ENCODE results near the gene ATP2B2.
"Not testable (repeated sequence)": the region's sequence is repeated elsewhere in the genome, so short reads cannot be mapped to it uniquely, and the experiment has no call there.

Gene ATP2B2

DNA sequence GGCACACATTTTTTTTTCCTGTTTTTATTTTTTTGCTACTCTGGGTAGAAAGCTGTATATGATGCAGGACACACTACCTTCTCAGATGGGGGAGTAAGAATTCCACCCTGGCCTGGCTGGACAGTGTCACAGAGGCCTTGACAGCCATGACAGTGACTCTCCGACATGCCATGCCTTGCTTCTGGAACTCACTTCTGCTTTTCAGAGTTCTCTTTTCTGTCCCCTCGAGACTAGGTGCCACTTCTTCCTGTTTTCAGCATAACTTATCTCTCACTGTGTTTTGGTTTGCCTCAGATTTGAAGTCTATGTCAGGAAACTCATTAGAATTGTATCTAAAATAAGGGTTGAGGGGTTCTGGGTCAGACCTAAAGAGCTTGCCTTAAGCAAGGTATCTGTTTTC is 115.4 kb downstream of the ATP2B2 start:
- Histone ChIP-seq H3K27ac (ENCODE audit: low read depth, low read length) (no peak overlapping the region), H3K9ac (ENCODE audit: low read length) (no peak overlapping the region), H3K36me3 (ENCODE audit: insufficient read depth, low read length) (no peaks in the 10 kb centered on the region), H3K9me3 (ENCODE audit: low read length) (peaks cover 14% of the 10 kb centered on the region), H3K4me1 (ENCODE audit: insufficient read depth, low read length) (no peaks in the 10 kb centered on the region), H3K27me3 (ENCODE audit: control insufficient read depth in 1 of 2, insufficient read depth in 2 of 2, low read length in 2 of 2) (no peaks in the 10 kb centered on the region), H3K4me3 (ENCODE audit: low read depth in 1 of 2, low read length in 2 of 2) (no peak overlapping the region)

DNA sequence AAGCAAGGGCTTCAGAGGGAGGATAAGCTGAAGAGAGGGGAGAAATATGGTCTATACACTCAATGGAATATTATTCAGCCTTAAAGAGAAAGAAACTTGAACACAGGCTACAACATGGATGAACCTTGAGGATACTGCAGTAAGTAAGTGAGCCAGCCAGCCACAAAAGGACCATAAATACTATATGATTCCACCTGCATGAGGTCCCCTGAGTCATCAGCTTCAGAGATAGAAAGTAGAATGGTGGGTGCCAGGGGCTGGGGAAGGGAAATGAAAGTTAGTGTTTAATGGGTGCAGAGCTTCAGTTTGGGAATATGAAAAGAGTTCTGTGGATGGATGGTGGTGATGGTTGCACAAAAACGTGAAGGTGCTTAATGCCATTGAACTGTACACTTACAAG is 116.0 kb downstream of the ATP2B2 start:
- Histone ChIP-seq H3K36me3 (ENCODE audit: insufficient read depth, low read length) (no peaks in the 10 kb centered on the region), H3K27me3 (ENCODE audit: control insufficient read depth in 1 of 2, insufficient read depth in 2 of 2, low read length in 2 of 2) (no peaks in the 10 kb centered on the region), H3K4me1 (ENCODE audit: insufficient read depth, low read length) (no peaks in the 10 kb centered on the region), H3K9me3 (ENCODE audit: low read length) (peaks cover 14% of the 10 kb centered on the region), H3K9ac (ENCODE audit: low read length) (no peak overlapping the region), H3K4me3 (ENCODE audit: low read depth in 1 of 2, low read length in 2 of 2) (no peak overlapping the region), H3K27ac (ENCODE audit: low read depth, low read length) (no peak overlapping the region)

DNA sequence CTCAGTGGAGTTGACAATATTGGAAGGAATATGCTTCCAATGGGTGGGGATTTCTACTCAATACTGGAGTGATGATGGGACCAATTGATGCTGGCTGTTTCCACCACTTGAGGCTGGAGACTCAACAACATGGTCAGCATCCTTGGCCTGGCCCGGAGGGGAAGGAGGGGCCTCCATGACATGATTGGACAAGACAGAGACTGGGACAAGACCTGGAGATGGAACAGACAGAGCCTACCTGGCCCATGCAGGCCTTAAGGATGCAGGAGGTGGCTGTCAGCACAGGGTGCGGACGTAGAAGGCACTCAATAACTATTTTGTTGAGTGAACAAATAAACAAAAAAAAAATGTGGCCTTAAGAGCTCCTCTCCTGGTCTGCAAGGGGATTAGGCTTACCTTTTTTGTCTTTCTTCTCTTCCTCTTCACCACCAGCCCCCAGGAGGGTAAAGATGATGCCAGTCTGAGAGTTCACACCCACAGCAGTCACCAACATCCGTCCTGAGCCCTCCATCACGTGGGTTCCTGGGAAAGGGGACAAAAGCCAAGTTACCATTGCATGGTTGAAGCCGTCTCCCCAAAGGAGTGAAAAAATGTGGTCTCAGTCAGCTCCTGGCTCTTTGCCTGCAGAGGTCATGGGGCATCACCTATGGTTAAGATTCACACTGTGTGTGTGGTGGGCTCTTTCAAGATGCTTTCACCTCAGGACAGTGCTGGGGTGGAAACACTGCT is 117.3 kb downstream of the ATP2B2 start:
- Histone ChIP-seq H3K9me3 (ENCODE audit: low read length) (peaks cover 14% of the 10 kb centered on the region), H3K27me3 (ENCODE audit: control insufficient read depth in 1 of 2, insufficient read depth in 2 of 2, low read length in 2 of 2) (no peaks in the 10 kb centered on the region), H3K9ac (ENCODE audit: low read length) (no peak overlapping the region), H3K27ac (ENCODE audit: low read depth, low read length) (no peak overlapping the region), H3K4me3 (ENCODE audit: low read depth in 1 of 2, low read length in 2 of 2) (no peak overlapping the region), H3K36me3 (ENCODE audit: insufficient read depth, low read length) (no peaks in the 10 kb centered on the region), H3K4me1 (ENCODE audit: insufficient read depth, low read length) (no peaks in the 10 kb centered on the region)

DNA sequence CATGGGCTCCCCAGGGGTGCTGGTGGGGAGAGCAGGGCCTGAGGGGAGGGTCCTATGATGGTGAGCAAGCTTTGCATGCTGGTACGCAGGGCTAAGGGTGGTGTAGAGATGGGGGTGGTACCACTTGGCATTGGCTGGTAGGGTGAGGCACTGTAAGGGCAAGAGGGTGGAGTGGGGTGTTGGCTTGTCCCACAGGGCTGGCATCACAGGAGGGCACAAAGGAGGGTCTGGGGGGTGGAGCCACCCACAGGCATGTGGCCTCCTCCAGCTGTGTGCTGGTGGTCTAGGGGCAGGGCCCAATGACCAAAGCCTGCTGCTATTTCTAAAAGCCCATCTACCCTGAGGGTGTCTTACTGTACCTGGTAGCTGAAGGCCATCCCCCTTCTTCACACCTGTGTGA is 119.3 kb downstream of the ATP2B2 start:
- Histone ChIP-seq H3K4me3 (ENCODE audit: low read depth in 1 of 2, low read length in 2 of 2) (no peak overlapping the region), H3K27me3 (ENCODE audit: control insufficient read depth in 1 of 2, insufficient read depth in 2 of 2, low read length in 2 of 2) (no peaks in the 10 kb centered on the region), H3K4me1 (ENCODE audit: insufficient read depth, low read length) (no peaks in the 10 kb centered on the region), H3K9me3 (ENCODE audit: low read length) (peaks cover 14% of the 10 kb centered on the region), H3K9ac (ENCODE audit: low read length) (no peak overlapping the region), H3K36me3 (ENCODE audit: insufficient read depth, low read length) (no peaks in the 10 kb centered on the region), H3K27ac (ENCODE audit: low read depth, low read length) (no peak overlapping the region)

DNA sequence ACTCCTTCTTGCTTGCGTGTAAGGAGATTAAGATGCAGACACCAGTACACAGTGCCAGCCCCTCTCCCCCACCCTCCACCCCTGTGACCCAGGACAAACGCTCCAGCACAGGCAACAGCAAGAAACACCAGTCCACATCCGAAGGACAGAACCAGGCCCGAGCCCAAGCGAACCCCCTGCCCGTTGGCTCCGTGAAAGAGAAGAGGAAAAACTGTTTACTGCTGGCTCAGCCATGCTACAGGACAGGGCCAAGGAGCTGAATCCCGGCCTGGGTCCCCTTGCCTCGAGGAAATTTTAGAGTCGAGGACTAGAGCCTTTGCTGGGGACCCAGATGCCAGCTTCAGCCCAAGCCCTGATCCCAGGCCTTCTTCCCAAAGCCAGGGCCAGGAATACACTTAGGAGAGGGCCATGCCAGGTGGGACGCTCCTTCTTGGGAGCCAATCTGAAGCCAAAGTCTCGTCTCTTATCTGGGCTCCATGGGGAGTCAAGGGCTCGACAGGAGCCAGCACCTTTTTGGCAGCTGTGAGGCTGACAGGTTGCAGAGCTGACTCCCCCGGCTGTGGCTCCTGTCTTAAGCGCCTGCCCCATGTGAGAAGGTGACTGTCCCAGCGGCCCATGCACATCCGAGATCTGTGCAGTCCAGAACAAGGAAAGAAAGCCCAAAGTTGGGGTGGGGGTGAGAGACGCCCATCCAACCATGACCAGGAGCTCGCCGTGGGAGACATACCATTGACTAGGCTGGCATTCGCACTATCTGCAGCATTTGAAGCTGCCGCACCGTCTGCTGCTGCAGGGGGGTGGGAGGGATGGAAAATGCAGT is 120.6 kb downstream of the ATP2B2 start:
- H3K36me3 ChIP-seq (ENCODE audit: insufficient read depth, low read length) = no peaks in the 10 kb centered on the region
- H3K4me3 ChIP-seq (ENCODE audit: low read depth in 1 of 2, low read length in 2 of 2) = no peak overlapping the region
- no peaks in the 10 kb centered on the region for H3K27me3 ChIP-seq (ENCODE audit: control insufficient read depth in 1 of 2, insufficient read depth in 2 of 2, low read length in 2 of 2)
- no peaks in the 10 kb centered on the region for H3K4me1 ChIP-seq (ENCODE audit: insufficient read depth, low read length)
- peaks cover 14% of the 10 kb centered on the region for H3K9me3 ChIP-seq (ENCODE audit: low read length)
- no peak overlapping the region for H3K27ac ChIP-seq (ENCODE audit: low read depth, low read length)
- H3K9ac ChIP-seq (ENCODE audit: low read length) = no peak overlapping the region

DNA sequence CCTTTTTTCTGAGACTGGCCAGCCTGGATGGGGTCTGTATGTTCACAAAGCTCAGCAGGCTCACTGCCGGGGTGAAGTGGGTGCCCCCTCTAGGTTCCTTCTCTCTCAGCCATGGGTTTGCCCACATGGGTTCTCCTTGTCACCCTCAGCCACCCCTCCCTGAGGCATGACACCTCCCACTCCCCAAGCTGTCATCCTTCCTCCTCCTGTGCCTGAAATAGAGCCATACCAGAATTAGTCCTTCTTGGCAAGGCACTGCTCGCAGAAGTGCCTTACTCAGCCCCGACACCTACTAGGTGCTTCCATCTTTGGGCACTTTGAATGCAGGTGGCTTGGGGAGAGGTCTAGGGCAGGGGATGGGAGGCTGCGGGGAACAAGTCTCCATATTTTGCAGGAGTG is 121.5 kb downstream of the ATP2B2 start:
- Histone ChIP-seq H3K4me3 (ENCODE audit: low read depth in 1 of 2, low read length in 2 of 2) (no peak overlapping the region), H3K9me3 (ENCODE audit: low read length) (peaks cover 14% of the 10 kb centered on the region), H3K36me3 (ENCODE audit: insufficient read depth, low read length) (no peaks in the 10 kb centered on the region), H3K4me1 (ENCODE audit: insufficient read depth, low read length) (no peaks in the 10 kb centered on the region), H3K9ac (ENCODE audit: low read length) (no peak overlapping the region), H3K27me3 (ENCODE audit: control insufficient read depth in 1 of 2, insufficient read depth in 2 of 2, low read length in 2 of 2) (no peaks in the 10 kb centered on the region), H3K27ac (ENCODE audit: low read depth, low read length) (no peak overlapping the region)

DNA sequence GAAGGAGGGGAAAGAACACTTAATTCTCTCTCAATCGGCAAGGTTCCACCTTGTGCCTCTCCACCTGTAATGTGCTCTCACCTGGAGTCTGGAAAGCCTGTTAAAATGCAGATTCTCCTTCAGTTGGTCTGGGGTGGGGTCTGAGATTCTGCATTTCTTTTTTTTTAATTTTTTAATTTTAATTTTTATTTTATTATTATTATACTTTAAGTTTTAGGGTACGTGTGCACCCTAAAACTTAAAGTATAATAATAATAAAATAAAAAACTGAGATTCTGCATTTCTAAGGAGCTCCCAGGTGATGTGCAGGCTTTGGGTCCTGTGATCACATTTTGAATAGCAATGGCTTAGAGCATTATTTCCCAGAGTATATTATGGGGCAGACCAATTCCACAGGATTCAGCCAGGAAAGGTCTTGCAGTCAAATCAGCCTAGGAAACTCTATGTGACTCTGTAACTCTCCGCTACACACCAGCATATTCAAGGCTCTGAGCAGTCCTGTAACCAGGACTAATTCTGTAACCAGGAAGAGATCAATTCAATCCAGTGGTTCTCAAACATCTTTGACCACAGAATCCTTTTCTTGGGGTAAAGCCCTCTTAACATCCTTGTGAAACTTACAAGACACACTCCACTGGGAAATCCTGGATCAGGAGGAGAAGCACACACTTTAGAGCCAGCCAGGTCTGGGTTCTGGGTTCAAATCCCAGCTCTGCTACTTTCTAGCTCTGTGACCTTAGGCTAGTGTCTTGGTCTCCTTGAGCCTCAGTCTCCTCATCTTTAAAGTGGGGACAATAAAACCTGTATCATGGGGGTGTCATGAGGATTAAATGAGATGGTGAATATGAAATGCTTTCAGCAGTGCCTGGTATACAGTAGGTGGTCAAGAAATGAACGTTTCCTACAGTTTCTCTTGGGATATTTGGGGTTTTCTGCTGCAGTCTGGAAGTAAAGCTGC is 122.2 kb downstream of the ATP2B2 start:
- Histone ChIP-seq H3K4me1 (ENCODE audit: insufficient read depth, low read length) (no peaks in the 10 kb centered on the region), H3K9ac (ENCODE audit: low read length) (no peak overlapping the region), H3K4me3 (ENCODE audit: low read depth in 1 of 2, low read length in 2 of 2) (no peak overlapping the region), H3K36me3 (ENCODE audit: insufficient read depth, low read length) (no peaks in the 10 kb centered on the region), H3K27me3 (ENCODE audit: control insufficient read depth in 1 of 2, insufficient read depth in 2 of 2, low read length in 2 of 2) (no peaks in the 10 kb centered on the region), H3K9me3 (ENCODE audit: low read length) (peaks cover 9% of the 10 kb centered on the region), H3K27ac (ENCODE audit: low read depth, low read length) (no peak overlapping the region)

DNA sequence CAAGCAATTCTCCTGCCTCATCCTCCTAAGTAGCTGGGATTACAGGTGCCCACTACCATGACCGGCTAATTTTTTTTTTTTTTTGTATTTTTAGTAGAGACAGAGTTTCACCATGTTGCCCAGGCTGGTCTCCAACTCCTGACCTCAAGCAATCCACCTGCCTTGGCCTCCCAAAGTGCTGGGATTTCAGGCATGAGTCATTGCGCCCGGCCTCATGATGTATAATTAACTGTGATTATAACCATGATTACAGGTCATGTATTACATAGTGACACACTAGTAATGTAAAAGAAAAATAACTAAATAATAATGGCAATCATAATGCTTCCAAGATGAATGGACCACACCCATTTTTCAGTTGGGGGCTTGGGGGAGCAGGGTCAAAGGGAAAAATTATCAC is 122.9 kb downstream of the ATP2B2 start:
- H3K36me3 ChIP-seq (ENCODE audit: insufficient read depth, low read length); H3K9me3 ChIP-seq (ENCODE audit: low read length); H3K27me3 ChIP-seq (ENCODE audit: control insufficient read depth in 1 of 2, insufficient read depth in 2 of 2, low read length in 2 of 2); H3K4me1 ChIP-seq (ENCODE audit: insufficient read depth, low read length); H3K9ac ChIP-seq (ENCODE audit: low read length); H3K4me3 ChIP-seq (ENCODE audit: low read depth in 1 of 2, low read length in 2 of 2); H3K27ac ChIP-seq (ENCODE audit: low read depth, low read length): not testable (repeated sequence)

DNA sequence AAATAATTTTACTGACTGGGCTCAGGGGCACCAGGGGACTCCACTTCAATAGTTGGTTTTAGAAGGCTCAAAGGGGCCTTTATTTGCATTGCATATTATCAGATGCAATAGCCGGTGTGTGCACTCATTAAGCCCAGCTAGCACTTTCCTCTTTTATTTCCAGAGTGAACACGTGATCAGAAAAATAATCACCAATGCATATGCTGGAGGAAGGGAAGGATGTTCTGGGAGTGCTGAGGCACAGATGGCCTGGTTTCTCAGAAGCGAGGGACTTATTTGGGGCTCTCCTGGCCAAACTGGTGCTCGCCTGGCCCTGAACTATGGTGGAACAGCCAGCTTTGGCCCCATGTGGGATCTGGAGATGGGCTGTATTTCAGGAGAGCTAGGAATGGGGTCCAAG is 124.0 kb downstream of the ATP2B2 start:
- no peaks in the 10 kb centered on the region for H3K36me3 ChIP-seq (ENCODE audit: insufficient read depth, low read length)
- no peak overlapping the region for H3K27ac ChIP-seq (ENCODE audit: low read depth, low read length)

DNA sequence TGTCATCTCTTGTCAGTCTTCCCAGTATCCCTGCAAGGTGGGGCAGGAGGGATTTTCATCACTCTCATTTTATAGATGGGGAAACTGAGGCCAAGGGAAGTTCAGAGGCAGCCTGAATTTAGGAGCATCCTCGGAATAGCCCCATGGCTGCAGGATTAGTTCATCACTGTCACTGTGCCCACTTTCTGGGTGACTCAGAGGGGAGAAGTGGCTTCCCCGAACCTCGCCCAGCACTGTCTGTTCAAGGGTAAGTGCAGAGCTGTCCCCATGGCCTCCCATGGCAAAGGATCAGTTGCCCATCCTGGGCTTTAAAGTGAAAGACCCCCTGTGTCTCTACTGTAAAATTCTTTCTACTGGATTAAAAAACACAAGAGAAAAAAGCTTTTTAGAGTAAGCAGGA is 124.5 kb downstream of the ATP2B2 start:
- Histone ChIP-seq H3K9ac (ENCODE audit: low read length) (no peak overlapping the region), H3K4me3 (ENCODE audit: low read depth in 1 of 2, low read length in 2 of 2) (no peak overlapping the region), H3K27me3 (ENCODE audit: control insufficient read depth in 1 of 2, insufficient read depth in 2 of 2, low read length in 2 of 2) (no peaks in the 10 kb centered on the region), H3K36me3 (ENCODE audit: insufficient read depth, low read length) (no peaks in the 10 kb centered on the region), H3K4me1 (ENCODE audit: insufficient read depth, low read length) (no peaks in the 10 kb centered on the region), H3K27ac (ENCODE audit: low read depth, low read length) (no peak overlapping the region), H3K9me3 (ENCODE audit: low read length) (no peaks in the 10 kb centered on the region)

More for the DNA sequence above, 124.0 kb downstream of the ATP2B2 start:
- Histone ChIP-seq H3K4me3 (ENCODE audit: low read depth in 1 of 2, low read length in 2 of 2) (no peak overlapping the region), H3K27me3 (ENCODE audit: control insufficient read depth in 1 of 2, insufficient read depth in 2 of 2, low read length in 2 of 2) (no peaks in the 10 kb centered on the region), H3K4me1 (ENCODE audit: insufficient read depth, low read length) (no peaks in the 10 kb centered on the region), H3K9ac (ENCODE audit: low read length) (no peak overlapping the region), H3K9me3 (ENCODE audit: low read length) (no peaks in the 10 kb centered on the region)

DNA sequence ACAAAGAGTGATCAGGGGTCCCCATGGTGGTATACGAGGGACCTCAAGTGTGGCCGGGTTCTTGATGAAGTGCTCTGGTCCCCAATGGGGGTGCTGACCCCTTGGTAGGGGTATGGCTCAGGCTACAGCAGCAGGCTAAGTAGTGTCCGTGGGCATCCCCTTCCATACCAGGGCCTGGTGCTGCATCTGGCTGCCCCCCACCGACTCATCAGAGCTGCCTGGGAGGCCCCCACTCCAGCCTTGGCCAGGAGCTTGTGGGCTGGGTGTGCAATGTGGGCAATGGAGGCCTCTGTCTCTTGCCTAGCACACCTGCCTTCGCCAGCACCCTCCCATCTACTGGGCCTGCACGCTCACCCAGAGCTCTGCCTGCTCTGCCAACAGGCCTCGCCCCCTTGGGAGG is 125.4 kb downstream of the ATP2B2 start:
- H3K36me3 ChIP-seq (ENCODE audit: insufficient read depth, low read length) = no peaks in the 10 kb centered on the region
- H3K27ac ChIP-seq (ENCODE audit: low read depth, low read length) = no peak overlapping the region
- no peaks in the 10 kb centered on the region for H3K27me3 ChIP-seq (ENCODE audit: control insufficient read depth in 1 of 2, insufficient read depth in 2 of 2, low read length in 2 of 2)
- H3K4me3 ChIP-seq (ENCODE audit: low read depth in 1 of 2, low read length in 2 of 2) = no peak overlapping the region
- no peak overlapping the region for H3K9ac ChIP-seq (ENCODE audit: low read length)
- H3K4me1 ChIP-seq (ENCODE audit: insufficient read depth, low read length) = no peaks in the 10 kb centered on the region
- H3K9me3 ChIP-seq (ENCODE audit: low read length) = no peaks in the 10 kb centered on the region
